ENCODE results near the gene MAPK12.

GRCh38 chr22:50262973-50263617 lies 1.6 kb upstream of the MAPK12 start:
- TF ChIP-seq MYC (IDR thresholded peaks at IDR 0.05; ENCODE audit: low read depth, low read length) (no peak), POLR2A (IDR thresholded peaks at IDR 0.05; ENCODE audit: extremely low read depth, insufficient read length) (no peak), CTCF (IDR thresholded peaks at IDR 0.05; ENCODE audit: low read depth, low read length) (no peak)

Measured in NB4 (cell line).